T-cell (primary cell): ENCODE data around the gene HEPACAM2. TPM values are rescaled to one million over a fixed set of nuclear protein-coding genes. Genes with fewer than 3 reads are reported as not detected.

Source experiments
- ATAC-seq, 4 experiments: fragments of 200-7000 bp in 3 of 4; fragments of 150-1000 bp in 1 of 4; cut with Tn5 transposase; replicated peaks in 1 of 4; 1 replicate in 3 of 4; 2 replicates in 1 of 4; pipeline ENCODE4 v1.10.0; 2021; ENCODE audit warnings: moderate library complexity in 3 of 4, mild to moderate bottlenecking in 2 of 4, moderate number of reproducible peaks in 1 of 4
- CTCF ChIA-PET, 2 donors: fragments of 300-600 bp; sonication (Branson Sonifier 250); formaldehyde crosslinking; loops; one replicate each; lab custom pipeline; 2022; ENCODE audit warnings: antibody characterized with exemption in 2 of 2; lab: Charles Lee
- POLR2A ChIA-PET, 2 donors: fragments of 300-600 bp; sonication (Branson Sonifier 250); formaldehyde crosslinking; loops; one replicate each; lab custom pipeline; 2022; ENCODE audit warnings: antibody characterized with exemption in 2 of 2; lab: Charles Lee
- DNase-seq, 35 experiments: peaks; one replicate each; pipeline versions ENCODE4 v3.0.0 to v3.0.0-alpha.2; 2013 to 2023
- H3K27ac ChIP-seq: one replicate; pipeline ENCODE4 v1.5.1; 2013; ENCODE audit warnings: low read length
- H3K27me3 ChIP-seq, 2 experiments: replicated peaks in 1 of 2; 1 replicate in 1 of 2; 2 replicates in 1 of 2; pipeline versions ENCODE4 v1.6.1 to v1.7.0; 2013; ENCODE audit warnings: low read length in 1 of 2, mixed read lengths in 1 of 2; ENCODE audit not compliant: control insufficient read depth in 2 of 2, insufficient read depth in 2 of 2; ENCODE audit errors: extremely low read depth in 1 of 2
- H3K36me3 ChIP-seq, 2 donors: 1 replicate in 1 of 2; 2 replicates in 1 of 2; pipeline versions ENCODE4 v1.6.1 to v1.7.0; 2013; ENCODE audit warnings: low read length in 1 of 2; ENCODE audit not compliant: control insufficient read depth in 2 of 2, insufficient read depth in 1 of 2; ENCODE audit errors: extremely low read depth in 1 of 2
- H3K4me1 ChIP-seq, 2 experiments: 1 replicate in 1 of 2; 2 replicates in 1 of 2; pipeline versions ENCODE4 v1.6.1 to v1.7.0; 2013; ENCODE audit warnings: low read length in 2 of 2, mixed read lengths in 1 of 2; ENCODE audit not compliant: insufficient read depth in 2 of 2, control insufficient read depth in 1 of 2; ENCODE audit errors: extremely low read depth in 1 of 2
- H3K4me3 ChIP-seq, 2 donors: 1 replicate in 1 of 2; 2 replicates in 1 of 2; pipeline versions ENCODE4 v1.5.1 to v1.7.0; 2013; ENCODE audit warnings: mild to moderate bottlenecking in 2 of 2, low read length in 1 of 2, moderate library complexity in 1 of 2; ENCODE audit not compliant: control insufficient read depth in 1 of 2; ENCODE audit errors: extremely low read depth in 1 of 2
- H3K9me3 ChIP-seq: 2 replicates; pipeline ENCODE4 v1.7.0; 2013
- H3K27ac Mint-ChIP-seq, 2 donors: one replicate each; pipeline ENCODE4 v1.8.0; 2020 to 2021; ENCODE audit warnings: mild to moderate bottlenecking in 2 of 2, mixed read lengths in 2 of 2
- H3K27me3 Mint-ChIP-seq, 2 donors: one replicate each; pipeline ENCODE4 v1.8.0; 2021 to 2022; ENCODE audit warnings: mixed read lengths in 2 of 2
- H3K36me3 Mint-ChIP-seq: one replicate; pipeline ENCODE4 v1.8.0; 2021; ENCODE audit warnings: mixed read lengths
- H3K4me1 Mint-ChIP-seq, 3 donors: one replicate each; pipeline ENCODE4 v1.8.0; 2020 to 2022; ENCODE audit warnings: mixed read lengths in 3 of 3, mild to moderate bottlenecking in 1 of 3
- H3K4me3 Mint-ChIP-seq, 3 donors: one replicate each; pipeline ENCODE4 v1.8.0; 2020 to 2022; ENCODE audit warnings: mild to moderate bottlenecking in 3 of 3, mixed read lengths in 3 of 3, moderate library complexity in 3 of 3
- H3K9me3 Mint-ChIP-seq, 3 donors: one replicate each; pipeline ENCODE4 v1.8.0; 2020 to 2022; ENCODE audit warnings: mixed read lengths in 3 of 3
- whole genome bisulfite sequencing: methylation state at CpG from one replicate; pipeline ENCODE4 v1.1.5; 2013; ENCODE audit warnings: missing lambda C conversion rate; ENCODE audit not compliant: insufficient coverage; 5-methylcytosine and 5-hydroxymethylcytosine counted together
- total RNA-seq, 35 experiments: library from RNA in 6 of 35; stranded (reverse) in 6 of 35; fragments of 120-200 nt in 1 of 35; gene quantifications; one replicate each; pipeline versions ENCODE4 v1.2.1 to v1.2.4 and lab custom pipeline; 2013 to 2026

HEPACAM2 gene
- total RNA-seq, 5 donors from 2014 or later (not counting 1 experiment from before 2014, with no cell fraction given) = 0.13 TPM; not detected in 4

DNA sequence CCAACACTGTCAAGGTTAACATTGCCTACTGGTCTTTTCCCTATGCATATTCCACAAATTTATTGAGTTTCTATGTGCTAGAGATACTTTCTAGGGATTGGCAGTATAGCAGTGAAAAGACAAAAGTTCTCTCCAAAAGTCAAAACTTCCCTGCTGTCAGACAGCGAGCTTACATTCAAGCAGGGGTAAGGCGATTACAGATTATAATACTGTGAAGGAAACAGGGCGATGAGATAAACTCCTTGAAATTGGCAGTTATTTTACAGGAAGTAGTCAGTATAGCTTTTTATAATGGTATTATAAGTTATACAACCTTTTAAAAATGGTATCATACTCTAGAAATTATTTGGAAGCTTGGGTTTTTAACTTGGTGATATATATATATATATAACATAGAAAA lies 15.8 kb upstream of the HEPACAM2 start:
- no peak overlapping the region for H3K4me3 ChIP-seq
- Mint-ChIP-seq H3K9me3 (no peaks in the 10 kb centered on the region), H3K4me3 (no peak overlapping the region), H3K27ac (no peak overlapping the region), H3K4me1 (peaks cover 9 to 14% (median 12%) of the 10 kb centered on the region in 3 donors), H3K27me3 (no peaks in the 10 kb centered on the region), H3K36me3 (no peaks in the 10 kb centered on the region)
- ATAC-seq (no peak), DNase-seq (no peak)
- CTCF ChIA-PET = interaction anchor here in 1 of 2 donors (1.5 to 5.9 kb wide), 3 partner anchors 9 to 846 kb away, joined by 4 to 52 read pairs (median 6); partner anchors contain the start of gene VPS50
- POLR2A ChIA-PET = interaction anchor here (0.6 to 2.0 kb wide), 4 partner anchors 9 to 21 kb away, joined by 3 to 6 read pairs (median 4); partner anchors contain the start of gene VPS50 (in 1 of the 2)
- no peaks in the 10 kb centered on the region for H3K9me3 ChIP-seq
- H3K4me1 ChIP-seq = no peaks in the 10 kb centered on the region
- WGBS = no CpG with 5 or more reads among the region's 3 CpGs
- H3K27me3 ChIP-seq = no peaks in the 10 kb centered on the region
- peaks cover 0 to 10% of the 10 kb centered on the region in 2 donors for H3K36me3 ChIP-seq
- no peak overlapping the region for H3K27ac ChIP-seq

DNA sequence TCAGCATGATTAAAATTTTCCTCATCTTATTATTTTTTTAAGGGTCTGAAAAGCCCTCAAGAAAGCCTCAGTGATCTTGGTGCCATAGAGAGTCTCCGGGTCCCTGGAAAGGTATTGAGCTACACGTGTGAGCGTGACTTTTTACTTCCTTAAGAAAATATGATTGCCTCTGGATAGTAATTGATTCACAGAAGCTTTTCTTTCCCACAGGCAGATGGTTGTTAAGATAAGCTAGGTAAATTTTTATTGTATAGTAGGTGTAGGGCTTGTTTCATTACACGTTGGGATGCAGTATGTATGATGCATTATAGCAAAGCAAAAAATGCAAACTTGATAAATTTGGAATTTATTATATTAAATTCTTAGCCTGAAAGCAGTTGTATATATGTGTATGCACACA lies 13.6 kb upstream of the HEPACAM2 start:
- H3K4me1 Mint-ChIP-seq = peaks cover 0 to 6% (median 4%) of the 10 kb centered on the region in 3 donors
- ATAC-seq (no peak), DNase-seq (no peak)
- ChIA-PET POLR2A (no interaction called here), CTCF (interaction anchor here in 1 of 2 donors (0.6 kb wide), 1 partner anchor 566 kb away, joined by 3 read pairs; no protein-coding TSS in a partner anchor)
- H3K36me3 Mint-ChIP-seq = no peaks in the 10 kb centered on the region
- H3K27ac ChIP-seq = no peak overlapping the region
- peaks cover 0 to 10% of the 10 kb centered on the region in 2 donors for H3K36me3 ChIP-seq
- H3K4me3 ChIP-seq = no peak overlapping the region
- no peaks in the 10 kb centered on the region for H3K27me3 ChIP-seq
- H3K9me3 Mint-ChIP-seq = no peaks in the 10 kb centered on the region
- no peak overlapping the region for H3K4me3 Mint-ChIP-seq
- H3K9me3 ChIP-seq = no peaks in the 10 kb centered on the region
- H3K4me1 ChIP-seq = no peaks in the 10 kb centered on the region
- H3K27me3 Mint-ChIP-seq = no peaks in the 10 kb centered on the region
- no peak overlapping the region for H3K27ac Mint-ChIP-seq
- WGBS = no CpG with 5 or more reads among the region's 4 CpGs

DNA sequence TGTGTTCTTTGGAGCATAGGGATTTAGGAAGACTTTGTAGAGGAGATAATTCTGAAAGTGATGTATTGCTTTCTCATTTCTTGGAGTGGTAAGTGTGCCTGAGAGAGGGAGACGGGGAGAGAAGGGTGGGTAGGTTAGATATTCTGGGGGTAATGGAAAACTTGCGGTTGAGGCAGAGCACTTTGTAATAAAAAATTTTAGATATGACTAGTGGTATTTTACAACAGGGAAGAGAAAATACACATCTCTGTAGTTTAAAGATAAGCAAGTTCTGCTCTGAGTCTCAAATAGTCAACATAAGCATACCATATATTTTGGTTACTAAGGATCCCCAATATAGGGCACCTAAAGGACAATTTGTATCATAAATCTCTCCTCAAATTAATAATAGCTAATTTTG lies 12.5 kb upstream of the HEPACAM2 start:
- H3K9me3 Mint-ChIP-seq = no peaks in the 10 kb centered on the region
- 88% methylated on average over 1 of the region's 2 CpGs for WGBS

DNA sequence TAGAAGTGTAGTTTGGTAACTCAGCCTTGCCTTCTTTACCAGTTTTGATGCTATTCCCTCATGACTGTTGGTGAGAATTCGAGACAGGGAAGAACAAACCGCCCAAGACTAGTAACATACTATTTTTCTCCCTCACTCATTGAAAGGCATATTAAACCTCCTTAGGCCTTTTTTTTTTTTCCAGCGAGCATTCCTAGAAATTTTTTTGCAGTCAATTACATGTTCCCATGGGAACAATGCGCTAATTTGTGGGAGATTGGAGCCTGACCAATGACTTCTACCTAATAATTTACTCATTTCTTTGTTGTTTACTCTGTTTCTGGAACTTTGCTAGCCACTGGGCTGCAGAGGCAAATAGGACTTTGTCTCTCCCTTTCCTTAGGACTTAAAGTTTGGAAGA lies 11.9 kb upstream of the HEPACAM2 start:
- peaks cover 0 to 10% of the 10 kb centered on the region in 2 donors for H3K36me3 ChIP-seq
- Mint-ChIP-seq H3K36me3 (no peaks in the 10 kb centered on the region), H3K27ac (no peak overlapping the region), H3K4me3 (no peak overlapping the region), H3K9me3 (no peaks in the 10 kb centered on the region), H3K27me3 (no peaks in the 10 kb centered on the region), H3K4me1 (peaks cover 0 to 5% (median 2%) of the 10 kb centered on the region in 3 donors)
- no peak overlapping the region for H3K4me3 ChIP-seq
- no peaks in the 10 kb centered on the region for H3K27me3 ChIP-seq
- POLR2A ChIA-PET = no interaction called here
- CTCF ChIA-PET = no interaction called here
- no peaks in the 10 kb centered on the region for H3K9me3 ChIP-seq
- H3K27ac ChIP-seq = no peak overlapping the region
- ATAC-seq (no peak), DNase-seq (no peak)
- WGBS = no CpG with 5 or more reads among the region's 4 CpGs
- H3K4me1 ChIP-seq = peaks cover 0 to 3% of the 10 kb centered on the region in 2 experiments

More for the DNA sequence above, 12.5 kb upstream of the HEPACAM2 start:
- no peaks in the 10 kb centered on the region for H3K27me3 Mint-ChIP-seq
- peaks cover 0 to 10% of the 10 kb centered on the region in 2 donors for H3K36me3 ChIP-seq
- ATAC-seq = no peak
- no peak overlapping the region for H3K4me3 Mint-ChIP-seq
- ChIA-PET CTCF (no interaction called here), POLR2A (no interaction called here)
- H3K27ac Mint-ChIP-seq = no peak overlapping the region
- no peak overlapping the region for H3K27ac ChIP-seq
- H3K4me3 ChIP-seq = no peak overlapping the region
- H3K36me3 Mint-ChIP-seq = no peaks in the 10 kb centered on the region
- peaks cover 0 to 5% (median 2%) of the 10 kb centered on the region in 3 donors for H3K4me1 Mint-ChIP-seq
- H3K9me3 ChIP-seq = no peaks in the 10 kb centered on the region
- H3K4me1 ChIP-seq = no peaks in the 10 kb centered on the region
- no peaks in the 10 kb centered on the region for H3K27me3 ChIP-seq
- DNase-seq = no peak

DNA sequence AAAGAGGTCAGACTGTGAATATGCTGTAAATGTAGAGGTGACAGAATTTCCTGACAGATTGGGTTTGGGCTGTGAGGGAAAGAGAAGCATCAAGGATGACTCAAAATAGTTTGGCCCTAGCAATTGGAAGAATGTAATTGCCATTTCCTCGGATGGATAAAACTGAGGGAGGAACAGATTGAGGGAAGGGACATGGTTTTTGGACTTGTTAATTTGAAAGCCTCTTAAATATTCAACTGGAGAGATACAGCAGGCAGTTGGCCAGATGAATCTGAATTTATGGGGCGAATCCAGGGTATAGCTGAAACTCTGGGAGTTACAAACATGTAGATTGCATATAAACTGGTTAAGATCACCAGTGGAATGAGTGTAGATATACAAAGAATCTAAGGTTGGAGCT lies 9.3 kb upstream of the HEPACAM2 start:
- Mint-ChIP-seq H3K4me1 (peaks cover 12 to 17% (median 12%) of the 10 kb centered on the region in 3 donors), H3K9me3 (no peaks in the 10 kb centered on the region), H3K27me3 (no peaks in the 10 kb centered on the region), H3K27ac (no peak overlapping the region), H3K36me3 (no peaks in the 10 kb centered on the region), H3K4me3 (no peak overlapping the region)
- Histone ChIP-seq H3K9me3 (no peaks in the 10 kb centered on the region), H3K4me3 (no peak overlapping the region), H3K4me1 (peaks cover 4 to 12% of the 10 kb centered on the region in 2 experiments), H3K27ac (no peak overlapping the region), H3K27me3 (no peaks in the 10 kb centered on the region), H3K36me3 (peaks cover 0 to 9% of the 10 kb centered on the region in 2 donors)
- DNase-seq (no peak), ATAC-seq (no peak)
- POLR2A ChIA-PET = no interaction called here
- WGBS = 100% methylated on average over 1 of the region's 2 CpGs
- CTCF ChIA-PET = interaction anchor here (0.6 to 1.9 kb wide), 2 partner anchors 11 to 52 kb away, joined by 3 to 4 read pairs; no protein-coding TSS in a partner anchor

DNA sequence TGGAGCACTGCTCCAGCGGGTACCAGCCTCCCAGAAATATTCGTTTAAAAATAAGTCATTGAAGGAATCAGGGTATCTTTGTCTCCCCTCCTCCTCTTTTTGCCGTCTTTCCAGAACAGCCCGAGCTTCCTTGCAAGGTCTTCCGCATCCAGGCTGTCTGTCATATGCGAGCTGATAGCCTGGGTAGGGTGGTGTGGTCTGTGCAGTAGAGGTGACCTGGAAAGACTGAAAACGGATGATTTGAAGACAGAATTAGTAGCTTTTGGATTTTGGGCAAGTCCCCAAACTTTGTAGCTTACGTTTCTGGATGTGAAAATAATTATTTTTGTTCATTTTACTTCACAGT lies 6.4 kb upstream of the HEPACAM2 start:
- POLR2A ChIA-PET = interaction anchor here (0.6 to 1.9 kb wide), 6 partner anchors 8 to 1351 kb away, joined by 4 to 13 read pairs (median 6); partner anchors contain the start of gene SAMD9 (in 1 of the 2)

More for the DNA sequence above, 6.4 kb upstream of the HEPACAM2 start:
- Mint-ChIP-seq H3K36me3 (no peaks in the 10 kb centered on the region), H3K4me1 (peaks cover 21 to 23% (median 22%) of the 10 kb centered on the region in 3 donors), H3K4me3 (peak overlapping the region; percentile 91 to 97 (median 97)), H3K27ac (peak overlapping the region; percentile 96 to 98), H3K9me3 (no peaks in the 10 kb centered on the region), H3K27me3 (no peaks in the 10 kb centered on the region)
- CTCF ChIA-PET = interaction anchor here (0.5 to 3.9 kb wide), 10 partner anchors 9 to 785 kb away, joined by 3 to 52 read pairs (median 5); partner anchors contain the start of genes PEX1 (in 1 of the 2), RBM48 (in 1 of the 2) and SAMD9 (in 1 of the 2)
- H3K36me3 ChIP-seq = no peaks in the 10 kb centered on the region
- no peaks in the 10 kb centered on the region for H3K9me3 ChIP-seq
- DNase-seq (no peak), ATAC-seq (no peak)
- H3K4me3 ChIP-seq = peak overlapping the region; percentile 71 to 87
- H3K4me1 ChIP-seq = peaks cover 4 to 15% of the 10 kb centered on the region in 2 experiments
- no peaks in the 10 kb centered on the region for H3K27me3 ChIP-seq
- peak overlapping the region; percentile 92 for H3K27ac ChIP-seq
- WGBS = 0% methylated on average over 3 of the region's 8 CpGs
